Measurements from ENCODE around the gene CSF2. TPM values are rescaled to one million over a fixed set of nuclear protein-coding genes. Genes with fewer than 3 reads are reported as not detected.

CSF2 gene
- total RNA-seq, 4 donors from 2014 or later = not detected

DNA sequence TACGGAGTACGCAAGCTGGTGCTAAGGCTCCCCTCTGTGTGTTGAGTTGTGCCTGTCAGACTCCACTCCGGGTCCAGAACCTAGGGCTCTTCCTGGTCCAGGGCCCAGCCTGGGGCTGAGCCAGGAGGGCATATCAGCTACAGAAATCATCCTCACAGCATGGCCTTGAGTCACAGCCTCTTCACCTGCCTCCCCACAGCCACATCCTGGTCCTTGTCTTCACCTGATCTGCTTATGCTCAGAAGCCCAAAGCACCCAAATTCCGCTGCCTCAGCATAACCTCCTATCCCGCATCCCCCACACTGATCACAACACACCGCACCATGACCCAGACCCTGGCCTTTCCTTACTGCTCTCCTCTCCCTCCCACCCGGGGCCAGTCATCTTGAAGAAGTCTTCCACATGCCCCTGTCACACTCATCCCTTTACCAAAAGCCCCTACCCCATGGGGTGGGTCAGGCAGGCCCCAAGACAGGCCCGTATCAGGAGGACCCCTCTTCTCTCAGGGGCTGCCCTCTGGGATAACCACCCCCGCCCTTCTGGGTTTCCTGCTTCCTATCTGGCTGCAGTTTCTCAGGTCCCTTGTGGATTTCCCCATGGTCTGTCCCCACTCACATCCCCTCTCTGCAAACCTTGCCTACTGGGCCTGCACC, 14.4 kb upstream of the CSF2 start:
- H3K27me3 ChIP-seq = no peaks in the 10 kb centered on the region
- TF ChIP-seq POLR2A (IDR thresholded peaks at IDR 0.05) = no peak
- TF ChIP-seq, protein P1, sequence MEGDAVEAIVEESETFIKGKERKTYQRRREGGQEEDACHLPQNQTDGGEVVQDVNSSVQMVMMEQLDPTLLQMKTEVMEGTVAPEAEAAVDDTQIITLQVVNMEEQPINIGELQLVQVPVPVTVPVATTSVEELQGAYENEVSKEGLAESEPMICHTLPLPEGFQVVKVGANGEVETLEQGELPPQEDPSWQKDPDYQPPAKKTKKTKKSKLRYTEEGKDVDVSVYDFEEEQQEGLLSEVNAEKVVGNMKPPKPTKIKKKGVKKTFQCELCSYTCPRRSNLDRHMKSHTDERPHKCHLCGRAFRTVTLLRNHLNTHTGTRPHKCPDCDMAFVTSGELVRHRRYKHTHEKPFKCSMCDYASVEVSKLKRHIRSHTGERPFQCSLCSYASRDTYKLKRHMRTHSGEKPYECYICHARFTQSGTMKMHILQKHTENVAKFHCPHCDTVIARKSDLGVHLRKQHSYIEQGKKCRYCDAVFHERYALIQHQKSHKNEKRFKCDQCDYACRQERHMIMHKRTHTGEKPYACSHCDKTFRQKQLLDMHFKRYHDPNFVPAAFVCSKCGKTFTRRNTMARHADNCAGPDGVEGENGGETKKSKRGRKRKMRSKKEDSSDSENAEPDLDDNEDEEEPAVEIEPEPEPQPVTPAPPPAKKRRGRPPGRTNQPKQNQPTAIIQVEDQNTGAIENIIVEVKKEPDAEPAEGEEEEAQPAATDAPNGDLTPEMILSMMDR (IDR thresholded peaks at IDR 0.05) = no peak
- no peak for TF ChIP-seq EP300 (IDR thresholded peaks at IDR 0.05; ENCODE audit: low read depth)
- TF ChIP-seq POLR2AphosphoS5 (IDR thresholded peaks at IDR 0.05) = no peak
- intact Hi-C loops (cut with DNase I; ENCODE audit: low total_unique reads) = no loop called here
- H3K36me3 ChIP-seq = no peaks in the 10 kb centered on the region
- peak; percentile 8 for DNase-seq
- in situ Hi-C loops (cut with MboI; ENCODE audit: low pct_ligation_motif_present in 1 of 4, low pct_unique_long_range_greater_than_20kb in 1 of 4, low sequenced_read_pairs in 3 of 4) = no loop called here
- no peak overlapping the region for H3K27ac ChIP-seq
- WGBS, 2 donors (ENCODE audit: low coverage in 1 of 2) = 85 to 96% methylated on average over 4 to 9 of the region's 9 CpGs
- H3K4me1 ChIP-seq = no peaks in the 10 kb centered on the region
- no peak overlapping the region for H3K4me3 ChIP-seq
- no peaks in the 10 kb centered on the region for H3K9me3 ChIP-seq

- no peaks in the 10 kb centered on the region for H3K4me1 ChIP-seq
- no peak overlapping the region for H3K27ac ChIP-seq
- H3K27me3 ChIP-seq = no peaks in the 10 kb centered on the region
- TF ChIP-seq, protein P1 (IDR thresholded peaks at IDR 0.05) = no peak
- TF ChIP-seq EP300 (IDR thresholded peaks at IDR 0.05; ENCODE audit: low read depth) = no peak
- TF ChIP-seq POLR2AphosphoS5 (IDR thresholded peaks at IDR 0.05) = no peak
- no peak for TF ChIP-seq POLR2A (IDR thresholded peaks at IDR 0.05)
- intact Hi-C loops (cut with DNase I; ENCODE audit: low total_unique reads) (no loop called here), in situ Hi-C loops (cut with MboI; ENCODE audit: low pct_ligation_motif_present in 1 of 4, low pct_unique_long_range_greater_than_20kb in 1 of 4, low sequenced_read_pairs in 3 of 4) (no loop called here)
- 82 to 93% methylated on average over 2 to 13 of the region's 13 CpGs for WGBS, 2 donors (ENCODE audit: low coverage in 1 of 2)
- H3K9me3 ChIP-seq = no peaks in the 10 kb centered on the region
- H3K36me3 ChIP-seq = no peaks in the 10 kb centered on the region
- no peak overlapping the region for H3K4me3 ChIP-seq
- peak; percentile 2 for DNase-seq
Observed at GRCh38 chr5:132059696-132060500, 13.7 kb upstream of the CSF2 start.

- no peaks in the 10 kb centered on the region for H3K4me1 ChIP-seq
- no peak for TF ChIP-seq EP300 (IDR thresholded peaks at IDR 0.05; ENCODE audit: low read depth)
- no peak for TF ChIP-seq POLR2AphosphoS5 (IDR thresholded peaks at IDR 0.05)
- no peak for TF ChIP-seq POLR2A (IDR thresholded peaks at IDR 0.05)
- TF ChIP-seq, protein P1 (IDR thresholded peaks at IDR 0.05) = no peak
- in situ Hi-C loops (cut with MboI; ENCODE audit: low pct_ligation_motif_present in 1 of 4, low pct_unique_long_range_greater_than_20kb in 1 of 4, low sequenced_read_pairs in 3 of 4) = no loop called here
- H3K9me3 ChIP-seq = no peaks in the 10 kb centered on the region
- no peaks in the 10 kb centered on the region for H3K27me3 ChIP-seq
- intact Hi-C loops (cut with DNase I; ENCODE audit: low total_unique reads) = no loop called here
- no peaks in the 10 kb centered on the region for H3K36me3 ChIP-seq
- no peak within 1 kb of the TSS for H3K27ac ChIP-seq
- DNase-seq = peak; percentile 3
- H3K4me3 ChIP-seq = no peak within 1 kb of the TSS
- 92% methylated on average over 4 to 16 of the region's 16 CpGs for WGBS, 2 donors (ENCODE audit: low coverage in 1 of 2)
Observed at GRCh38 chr5:132060501-132061161, 13.0 kb upstream of the CSF2 start, which contains the start of gene IL3. TSS of gene IL3 (plus strand) at chr5:132060655. CDS start at chr5:132060707, 52 bp downstream.

Data from transverse colon (tissue), 4 donors.